HG02623 (cell line): ENCODE measurements around the gene STING1.
A peak's percentile ranks its signal among the peaks of the same experiment; 100 is the strongest.

Experiments
- ATAC-seq: cut with Tn5 transposase; IDR thresholded peaks from one replicate; pipeline ENCODE4 v1.9.1; 2021; ENCODE audit warnings: moderate library complexity; ENCODE audit not compliant: unreplicated experiment

Gene STING1

DNA sequence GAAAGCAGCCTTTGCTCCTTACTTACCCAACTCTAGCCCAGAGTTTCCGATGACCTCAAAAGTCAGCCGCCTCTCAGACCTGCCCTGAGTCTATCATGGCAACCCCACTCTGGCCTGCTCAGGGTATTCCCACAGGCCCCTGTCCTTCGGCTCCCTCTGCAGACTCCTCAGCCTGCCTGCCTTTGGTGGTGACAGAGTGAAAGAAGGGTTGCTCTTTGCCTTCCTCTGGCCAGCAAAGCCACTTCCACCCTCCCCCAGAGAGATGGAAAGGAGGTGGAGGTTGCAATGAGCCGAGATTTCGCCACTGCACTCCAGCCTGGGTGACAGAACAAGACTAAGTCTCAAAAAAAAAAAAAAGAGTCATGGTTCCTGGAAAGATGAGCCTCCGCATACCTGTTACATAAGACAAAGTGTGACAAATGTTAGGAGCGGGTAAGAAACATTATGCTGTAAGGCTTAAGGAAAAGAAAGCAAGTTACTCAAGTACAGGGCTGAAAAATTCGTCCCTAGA is 14.1 kb downstream of the STING1 start:
- ATAC-seq = no peak

DNA sequence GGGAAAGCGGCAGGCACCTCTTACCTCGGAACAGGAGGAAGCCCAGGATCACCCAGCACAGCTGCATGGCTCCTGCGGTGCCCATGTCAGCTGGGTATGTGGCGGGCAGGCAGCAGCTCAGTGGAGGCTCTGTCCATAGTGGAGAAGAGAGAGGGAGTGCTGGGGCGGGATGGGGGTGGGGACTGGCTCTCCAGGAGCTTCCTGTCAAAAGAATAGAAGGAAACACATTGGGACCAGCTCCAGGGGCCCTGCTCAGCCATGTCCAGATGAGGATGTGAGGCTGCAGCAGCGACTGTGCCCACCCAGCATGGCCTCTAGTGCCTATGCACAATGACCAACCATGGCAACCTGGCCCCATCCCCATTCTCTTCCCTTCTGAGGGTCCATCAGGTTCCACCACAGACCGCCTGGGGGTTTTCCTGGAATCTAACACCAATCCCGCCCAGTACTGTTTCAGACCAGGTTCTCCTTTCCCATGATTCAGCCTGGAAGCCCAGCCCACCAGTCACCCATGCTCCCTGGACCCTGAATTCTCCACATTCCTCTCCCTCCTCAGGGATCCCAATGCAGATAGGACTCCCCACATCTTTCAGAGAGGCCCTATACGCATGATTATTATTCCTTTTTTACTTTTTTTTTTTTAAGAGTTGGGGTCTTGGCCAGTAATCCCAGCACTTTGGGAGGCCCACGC is 19.8 kb downstream of the STING1 start, which contains the start of gene ECSCR:
ECSCR (minus strand) TSS at position 158 of the 691 bp plus-strand sequence; CDS start at position 85, 73 bp downstream.
- no peak for ATAC-seq

DNA sequence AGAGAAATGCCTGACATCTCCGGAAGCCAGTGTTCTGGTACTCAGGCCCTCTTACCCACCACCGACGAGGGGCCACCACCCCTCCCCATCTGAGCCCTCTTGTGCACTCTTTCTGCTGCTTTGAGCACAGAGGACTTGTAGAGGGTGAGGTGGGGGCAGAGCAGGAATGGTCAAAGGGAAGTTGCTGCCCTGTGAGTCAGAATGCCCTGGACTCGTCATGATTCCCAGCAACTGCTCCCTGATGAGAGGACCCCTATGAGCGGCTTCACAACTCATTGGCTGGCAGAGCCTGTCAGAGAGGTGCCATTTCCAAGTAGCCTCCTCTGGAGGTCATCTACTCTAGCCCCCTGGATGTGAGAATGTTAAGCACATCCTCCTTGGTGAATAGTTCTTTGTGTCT is 20.9 kb downstream of the STING1 start:
- ATAC-seq = no peak

- ATAC-seq = no peak
Measured at GRCh38 chr5:139461176-139461575, 21.4 kb downstream of the STING1 start.

GRCh38 chr5:139460455-139460854 is 22.1 kb downstream of the STING1 start:
- ATAC-seq = no peak

GRCh38 chr5:139459451-139459934 is 23.1 kb downstream of the STING1 start:
- ATAC-seq = no peak

DNA sequence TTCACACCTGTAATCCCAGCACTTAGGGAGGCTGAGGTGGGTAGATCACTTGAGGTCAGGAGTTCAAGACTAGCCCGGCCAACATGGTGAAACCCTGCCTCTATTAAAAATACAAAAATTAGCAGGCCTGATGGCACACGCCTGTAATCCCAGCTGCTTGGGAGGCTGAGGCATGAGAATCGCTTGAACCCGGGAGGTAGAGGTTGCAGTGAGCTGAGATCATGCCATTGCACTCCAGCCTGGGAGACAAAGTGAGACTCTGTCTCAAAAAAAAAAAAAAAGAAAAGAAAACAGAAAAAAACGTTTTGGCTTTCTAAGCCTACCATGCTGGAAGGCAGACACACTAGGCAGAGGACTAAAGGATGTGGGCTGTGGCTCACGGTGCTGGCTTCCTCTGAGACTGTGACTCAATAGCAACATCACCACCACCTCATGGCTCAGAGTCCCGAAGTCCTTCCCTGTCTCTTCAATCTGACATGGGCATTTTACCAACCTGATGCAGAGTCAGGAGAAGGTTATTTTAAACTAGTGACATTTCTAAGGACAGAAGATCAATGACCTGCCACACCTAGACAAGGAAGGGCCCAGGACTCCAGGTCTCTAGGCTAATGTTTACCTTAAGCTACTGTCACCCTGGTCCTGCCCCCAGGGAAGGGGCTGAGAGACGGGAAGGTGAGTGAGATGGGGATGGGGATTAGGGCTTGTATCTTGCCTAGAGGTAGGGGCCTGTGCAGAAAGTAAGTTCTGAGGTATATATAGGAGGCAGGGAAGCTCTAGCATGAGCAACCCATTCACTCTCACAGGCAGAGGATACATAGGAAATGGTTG is 23.8 kb downstream of the STING1 start:
- ATAC-seq = peak; percentile 65

DNA sequence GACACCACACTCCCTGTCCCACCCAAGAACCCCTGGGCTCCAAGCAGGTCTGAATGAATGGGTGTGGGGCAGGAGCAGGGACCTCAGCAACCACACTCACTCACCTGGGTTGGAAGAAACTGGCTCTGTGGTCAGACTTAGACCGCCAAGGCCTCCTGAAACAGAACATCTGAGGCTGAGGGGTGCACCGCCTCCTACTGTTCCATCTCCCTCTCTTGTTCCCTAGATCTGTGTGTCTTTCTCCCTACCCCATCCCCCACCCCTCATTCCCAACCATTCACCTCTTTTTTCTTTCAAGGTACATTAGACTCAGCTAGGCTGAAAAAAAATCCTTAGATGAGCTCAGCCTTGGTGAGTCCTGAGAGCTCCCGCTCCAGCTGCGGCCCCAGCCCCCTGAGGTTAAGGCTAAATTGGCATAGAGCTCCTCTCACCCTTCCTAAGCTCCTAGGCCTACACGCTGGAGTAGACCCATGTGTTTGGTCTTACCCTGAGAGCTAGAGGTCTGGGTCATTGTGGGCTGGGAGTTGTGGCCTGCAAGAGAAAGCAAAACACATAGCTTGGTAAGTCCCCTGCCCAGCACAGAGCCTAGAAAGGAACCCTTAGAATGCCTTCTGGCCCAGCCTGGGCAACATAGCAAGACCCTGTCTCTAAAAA is 24.8 kb downstream of the STING1 start:
- ATAC-seq = peak; percentile 35

- ATAC-seq = no peak
Measured at GRCh38 chr5:139457241-139457640, 25.3 kb downstream of the STING1 start.

DNA sequence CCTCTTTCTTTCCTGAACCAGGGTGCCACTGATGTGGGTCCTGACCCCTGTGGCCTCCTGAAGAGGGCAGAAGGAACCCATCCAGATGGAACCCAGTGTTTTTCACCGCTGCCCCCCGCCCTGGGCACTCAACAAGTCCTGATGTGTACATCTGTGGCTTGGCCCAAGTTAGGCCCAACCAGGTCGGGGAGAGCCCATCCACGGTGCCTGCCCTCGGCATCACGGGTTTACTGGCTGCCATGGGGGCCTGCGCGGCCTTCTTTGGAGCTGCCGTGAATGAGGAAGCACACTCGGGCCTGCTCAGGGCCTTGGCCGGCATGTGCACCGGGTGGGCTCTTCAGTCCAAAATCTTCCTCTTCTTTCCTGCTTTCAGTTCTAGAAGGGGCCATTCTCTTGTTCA is 25.8 kb downstream of the STING1 start:
- ATAC-seq = no peak

- ATAC-seq = no peak
Measured at GRCh38 chr5:139454568-139455290, 27.8 kb downstream of the STING1 start.

- ATAC-seq = no peak
Measured at GRCh38 chr5:139453683-139454567, 28.6 kb downstream of the STING1 start.

DNA sequence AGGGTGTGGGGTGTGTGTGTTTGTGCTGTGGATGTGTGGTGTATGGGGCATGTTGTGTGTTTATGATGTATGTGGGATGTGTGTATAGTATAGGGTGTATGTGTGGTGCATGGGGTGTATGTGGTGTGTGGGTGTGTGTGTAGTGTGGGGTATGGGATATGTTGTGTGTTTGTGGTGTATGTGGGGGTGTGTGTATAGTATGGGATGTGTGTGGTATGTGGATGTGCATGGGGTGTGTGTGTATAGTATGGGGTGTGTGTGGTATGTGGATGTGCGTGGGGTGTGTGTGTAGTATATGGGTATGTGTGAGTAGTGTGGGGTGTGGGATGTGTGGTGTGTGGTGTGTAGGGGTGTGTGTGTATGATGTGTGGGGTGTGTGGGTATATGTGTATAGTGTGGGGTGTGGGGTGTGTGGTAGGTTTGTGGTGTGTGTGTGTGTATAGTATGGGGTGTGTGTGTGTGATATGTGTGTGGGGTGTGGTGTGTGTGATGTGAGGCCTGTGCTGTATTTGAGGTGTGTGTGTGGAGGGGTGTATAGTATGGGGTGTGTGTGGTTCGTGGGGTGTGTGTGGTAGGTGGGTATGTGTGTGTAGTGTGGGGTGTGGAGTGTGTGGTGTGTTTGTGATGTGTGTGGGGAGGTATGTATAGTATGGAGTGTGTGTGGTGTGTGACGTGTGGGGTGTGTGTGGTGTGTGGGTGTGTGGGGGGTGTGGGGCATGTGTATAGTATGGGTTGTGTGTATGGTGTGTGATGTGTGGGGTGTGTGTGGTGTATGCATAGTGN is 30.5 kb downstream of the STING1 start:
- ATAC-seq = no peak

GRCh38 chr5:139451176-139451575 is 31.4 kb downstream of the STING1 start:
- no peak for ATAC-seq

DNA sequence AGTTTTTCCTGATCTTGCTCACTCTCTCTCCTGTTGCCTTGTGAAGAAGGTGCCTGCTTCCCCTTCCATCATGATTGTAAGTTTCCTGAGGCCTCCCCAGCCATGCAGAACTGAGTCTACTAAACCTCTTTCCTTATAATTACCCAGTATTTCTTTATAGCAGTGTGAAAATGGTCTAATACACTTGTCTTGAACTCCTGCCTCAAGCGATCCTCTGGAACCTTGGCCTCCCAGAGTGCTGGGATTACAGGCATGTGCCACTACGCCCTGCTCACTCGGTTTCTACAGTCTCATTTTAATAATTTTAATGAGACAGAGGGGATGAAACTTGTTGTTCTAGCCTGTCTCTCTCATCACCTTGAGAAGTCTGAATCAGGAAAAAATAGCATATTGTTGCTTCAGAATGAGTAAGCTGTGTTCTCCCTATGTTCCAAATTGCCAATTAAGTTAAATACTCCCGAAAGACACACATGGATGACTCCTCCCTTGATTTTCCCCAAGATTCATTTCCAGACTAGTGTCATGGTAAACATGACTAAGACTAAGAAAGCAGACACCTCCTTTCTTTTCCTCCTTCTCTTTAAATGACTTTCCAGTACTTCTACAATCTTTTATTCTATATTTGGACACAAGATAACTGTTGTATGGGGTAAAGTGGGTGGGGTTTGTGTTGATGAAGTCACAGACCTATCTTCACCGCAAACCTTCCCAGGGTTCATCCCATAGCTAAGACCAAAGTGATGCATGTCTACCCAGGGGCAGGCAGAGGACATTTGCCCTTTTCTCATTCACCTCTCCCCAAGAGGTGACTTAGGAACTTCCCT is 35.4 kb downstream of the STING1 start:
- ATAC-seq = peak; percentile 57

GRCh38 chr5:139445325-139446170 is 37.0 kb downstream of the STING1 start:
- ATAC-seq = no peak

GRCh38 chr5:139443831-139444453 is 38.6 kb downstream of the STING1 start:
- no peak for ATAC-seq
